Vagina (tissue), 2 donors: ENCODE data around the gene PKD1. TPM values are rescaled to one million over a fixed set of nuclear protein-coding genes. Genes with fewer than 3 reads are reported as not detected.

Experiments
- DNase-seq, 2 donors: peaks; one replicate each; pipeline ENCODE4 v3.0.0-alpha.2; 2017; ENCODE audit errors: extremely low spot score in 2 of 2
- H3K27ac ChIP-seq: fragments of 200-600 bp; sonication (generic); one replicate; pipeline ENCODE4 v1.5.1; 2019
- H3K27me3 ChIP-seq: fragments of 200-600 bp; sonication (generic); one replicate; pipeline ENCODE4 v1.5.1; 2019
- H3K36me3 ChIP-seq, 2 donors: fragments of 200-600 bp; sonication (generic); one replicate each; pipeline ENCODE4 v1.5.1; 2017 to 2019
- H3K4me1 ChIP-seq: fragments of 200-600 bp; sonication (generic); one replicate; pipeline ENCODE4 v1.5.1; 2019
- H3K4me3 ChIP-seq, 2 donors: fragments of 200-600 bp; sonication (generic); 1 replicate in 1 of 2; 2 replicates in 1 of 2; pipeline ENCODE4 v1.5.1; 2016 to 2019
- H3K9me3 ChIP-seq: fragments of 200-600 bp; sonication (generic); one replicate; pipeline ENCODE4 v1.5.1; 2019
- CTCF ChIP-seq, 3 experiments: fragments of 450-650 bp in 2 of 3; fragments of 200-600 bp in 1 of 3; sonication (generic) in 1 of 3; IDR thresholded peaks; one replicate each; pipeline ENCODE4 v1.5.1; 2017 to 2019; ENCODE audit warnings: antibody characterized with exemption in 3 of 3, mild to moderate bottlenecking in 2 of 3, moderate library complexity in 2 of 3
- POLR2A ChIP-seq, 2 donors: fragments of 450-650 bp; IDR thresholded peaks; one replicate each; pipeline ENCODE4 v1.6.1; 2017; ENCODE audit warnings: antibody characterized with exemption in 2 of 2, mild to moderate bottlenecking in 2 of 2, moderate library complexity in 2 of 2
- POLR2AphosphoS5 ChIP-seq, 2 donors: sonication (generic); formaldehyde crosslinking; IDR thresholded peaks; one replicate each; pipeline ENCODE4 v1.9.0; 2017; ENCODE audit warnings: antibody characterized with exemption in 2 of 2, mild to moderate bottlenecking in 2 of 2, low read depth in 1 of 2; ENCODE audit not compliant: insufficient read depth in 1 of 2
- intact Hi-C: fragments of 100-400 bp; cut with DNase I; formaldehyde crosslinking; loops from one replicate; pipeline ENCODE4 v1.15.1; 2023
- total RNA-seq: library from RNA; depleted of rRNA; stranded (reverse); fragments of >200 nt; gene quantifications from one replicate; pipeline ENCODE4 v1.2.3, GENCODE V29; 2016

The PKD1 gene
- total RNA-seq, 1 donor from 2014 or later = 153 TPM

- Histone ChIP-seq H3K27ac (no peak overlapping the region), H3K36me3 (peaks cover 0 to 36% of the 10 kb centered on the region in 2 donors), H3K4me1 (peaks cover 6% of the 10 kb centered on the region), H3K9me3 (no peaks in the 10 kb centered on the region), H3K4me3 (no peak overlapping the region), H3K27me3 (no peaks in the 10 kb centered on the region)
- intact Hi-C loops = no loop called here
- DNase-seq = no peak
- TF ChIP-seq CTCF (IDR thresholded peaks at IDR 0.05) (no peak), POLR2A (IDR thresholded peaks at IDR 0.05) (no peak), POLR2AphosphoS5 (IDR thresholded peaks at IDR 0.05; ENCODE audit: insufficient read depth in 1 of 2, low read depth in 1 of 2) (no peak)
Observed at GRCh38 chr16:2177561-2177960, 41.9 kb upstream of the PKD1 start.

GRCh38 chr16:2177101-2177500 is 41.4 kb upstream of the PKD1 start:
- no peak for DNase-seq
- Histone ChIP-seq H3K9me3 (no peaks in the 10 kb centered on the region), H3K27ac (no peak overlapping the region), H3K27me3 (no peaks in the 10 kb centered on the region), H3K4me1 (peaks cover 6% of the 10 kb centered on the region), H3K4me3 (no peak overlapping the region), H3K36me3 (peaks cover 0 to 40% of the 10 kb centered on the region in 2 donors)
- intact Hi-C loops = no loop called here
- TF ChIP-seq CTCF (IDR thresholded peaks at IDR 0.05) (no peak), POLR2AphosphoS5 (IDR thresholded peaks at IDR 0.05; ENCODE audit: insufficient read depth in 1 of 2, low read depth in 1 of 2) (no peak), POLR2A (IDR thresholded peaks at IDR 0.05) (no peak)

GRCh38 chr16:2176047-2176446 is 40.3 kb upstream of the PKD1 start:
- peaks cover 0 to 51% of the 10 kb centered on the region in 2 donors for H3K36me3 ChIP-seq
- TF ChIP-seq POLR2A (IDR thresholded peaks at IDR 0.05) (no peak), POLR2AphosphoS5 (IDR thresholded peaks at IDR 0.05; ENCODE audit: insufficient read depth in 1 of 2, low read depth in 1 of 2) (no peak), CTCF (IDR thresholded peaks at IDR 0.05) (no peak)
- intact Hi-C loops = no loop called here
- no peak for DNase-seq
- no peak overlapping the region for H3K4me3 ChIP-seq
- H3K9me3 ChIP-seq = no peaks in the 10 kb centered on the region
- H3K27ac ChIP-seq = no peak overlapping the region
- H3K4me1 ChIP-seq = peaks cover 6% of the 10 kb centered on the region
- no peaks in the 10 kb centered on the region for H3K27me3 ChIP-seq

- H3K4me1 ChIP-seq = peaks cover 6% of the 10 kb centered on the region
- H3K9me3 ChIP-seq = no peaks in the 10 kb centered on the region
- no peaks in the 10 kb centered on the region for H3K27me3 ChIP-seq
- H3K4me3 ChIP-seq = no peak overlapping the region
- peaks cover 0 to 54% of the 10 kb centered on the region in 2 donors for H3K36me3 ChIP-seq
- intact Hi-C loops = no loop called here
- no peak for DNase-seq
- H3K27ac ChIP-seq = no peak overlapping the region
- no peak for TF ChIP-seq POLR2AphosphoS5 (IDR thresholded peaks at IDR 0.05; ENCODE audit: insufficient read depth in 1 of 2, low read depth in 1 of 2)
- TF ChIP-seq POLR2A (IDR thresholded peaks at IDR 0.05) = no peak
- TF ChIP-seq CTCF (IDR thresholded peaks at IDR 0.05) = no peak
Observed at GRCh38 chr16:2175454-2175853, 39.8 kb upstream of the PKD1 start.

GRCh38 chr16:2174396-2175131 is 38.9 kb upstream of the PKD1 start:
- DNase-seq = no peak
- Histone ChIP-seq H3K27me3 (no peaks in the 10 kb centered on the region), H3K36me3 (peaks cover 0 to 56% of the 10 kb centered on the region in 2 donors), H3K9me3 (no peaks in the 10 kb centered on the region), H3K27ac (no peak overlapping the region), H3K4me3 (no peak overlapping the region), H3K4me1 (peaks cover 4% of the 10 kb centered on the region)
- TF ChIP-seq CTCF (IDR thresholded peaks at IDR 0.05) (no peak), POLR2A (IDR thresholded peaks at IDR 0.05) (no peak), POLR2AphosphoS5 (IDR thresholded peaks at IDR 0.05; ENCODE audit: insufficient read depth in 1 of 2, low read depth in 1 of 2) (no peak)
- intact Hi-C loops = no loop called here
